HS-5 (cell line): ENCODE measurements around the gene SSH2.

Experiments used
- DNase-seq: peaks from one replicate; pipeline ENCODE4 v3.0.0-alpha.2; 2012; ENCODE audit warnings: low read depth

Gene SSH2

GRCh38 chr17:29611351-29612093 lies 318.5 kb downstream of the SSH2 start:
- DNase-seq: no peak

DNA sequence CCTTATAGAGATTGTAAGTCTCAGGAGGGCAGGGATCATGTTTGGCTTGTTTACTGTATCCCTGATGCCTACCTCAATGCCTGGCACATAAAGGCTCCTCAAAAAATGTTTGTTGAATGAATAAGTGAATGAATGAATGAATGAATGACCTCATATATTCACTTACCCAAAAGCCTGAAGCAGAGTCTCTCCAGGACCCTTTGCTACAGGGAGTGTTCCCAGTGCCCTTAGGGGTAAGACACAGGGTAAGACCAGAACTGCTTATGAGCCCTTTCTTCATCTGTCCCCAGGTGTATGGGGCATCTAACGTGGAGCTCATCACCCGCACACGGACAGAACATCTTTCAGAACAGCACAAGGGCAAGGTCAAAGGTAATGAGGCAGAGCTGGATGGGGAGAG lies 319.6 kb downstream of the SSH2 start:
- no peak for DNase-seq

DNA sequence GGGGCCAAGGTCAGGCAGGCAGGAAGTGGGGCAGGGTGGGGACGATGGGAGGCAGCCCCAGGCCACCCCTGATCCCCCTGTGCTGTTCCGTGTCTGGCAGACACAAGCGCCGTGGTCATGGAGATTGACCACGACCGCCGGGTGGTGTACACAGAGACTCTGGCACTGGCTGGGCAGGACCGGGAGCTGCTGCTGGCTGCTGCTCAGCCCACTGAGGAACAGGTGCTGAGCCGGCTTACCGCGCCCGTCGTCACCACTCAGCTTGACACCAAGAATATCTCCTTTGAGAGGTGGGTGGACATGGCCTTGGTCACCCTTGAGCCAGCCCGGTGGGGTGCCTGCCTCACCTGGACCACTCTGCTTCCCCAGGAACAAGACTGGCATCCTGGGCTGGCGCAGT lies 321.0 kb downstream of the SSH2 start:
- DNase-seq: no peak

- DNase-seq: no peak
Observed at GRCh38 chr17:29607557-29608195, 322.4 kb downstream of the SSH2 start.

DNA sequence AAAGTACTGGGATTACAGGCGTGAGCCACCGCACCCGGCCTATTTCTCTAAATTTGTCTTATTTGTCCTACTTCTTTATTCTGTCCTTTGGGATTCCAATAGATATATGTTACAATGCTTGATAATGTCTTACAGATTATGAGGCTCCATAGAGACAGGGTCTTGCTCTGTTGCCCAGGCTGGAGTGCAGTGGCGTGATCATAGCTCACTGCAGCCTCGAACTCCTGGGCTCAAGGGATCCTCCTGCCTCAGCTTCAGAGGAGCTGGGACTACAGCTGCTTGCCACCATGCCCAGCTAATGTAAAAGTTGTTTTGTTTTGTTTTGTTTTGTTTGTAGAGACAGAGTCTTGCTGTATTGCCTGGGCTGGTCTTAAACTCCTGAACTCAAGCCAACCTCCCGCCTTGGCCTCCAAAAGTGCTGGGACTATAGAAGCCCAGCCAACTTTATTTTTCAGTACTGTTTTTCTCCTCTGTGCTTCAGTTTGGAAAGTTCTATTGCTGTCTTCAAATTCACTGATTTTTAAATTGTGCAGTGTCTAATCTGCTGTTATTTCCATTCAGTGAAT lies 326.8 kb downstream of the SSH2 start:
- DNase-seq: no peak

DNA sequence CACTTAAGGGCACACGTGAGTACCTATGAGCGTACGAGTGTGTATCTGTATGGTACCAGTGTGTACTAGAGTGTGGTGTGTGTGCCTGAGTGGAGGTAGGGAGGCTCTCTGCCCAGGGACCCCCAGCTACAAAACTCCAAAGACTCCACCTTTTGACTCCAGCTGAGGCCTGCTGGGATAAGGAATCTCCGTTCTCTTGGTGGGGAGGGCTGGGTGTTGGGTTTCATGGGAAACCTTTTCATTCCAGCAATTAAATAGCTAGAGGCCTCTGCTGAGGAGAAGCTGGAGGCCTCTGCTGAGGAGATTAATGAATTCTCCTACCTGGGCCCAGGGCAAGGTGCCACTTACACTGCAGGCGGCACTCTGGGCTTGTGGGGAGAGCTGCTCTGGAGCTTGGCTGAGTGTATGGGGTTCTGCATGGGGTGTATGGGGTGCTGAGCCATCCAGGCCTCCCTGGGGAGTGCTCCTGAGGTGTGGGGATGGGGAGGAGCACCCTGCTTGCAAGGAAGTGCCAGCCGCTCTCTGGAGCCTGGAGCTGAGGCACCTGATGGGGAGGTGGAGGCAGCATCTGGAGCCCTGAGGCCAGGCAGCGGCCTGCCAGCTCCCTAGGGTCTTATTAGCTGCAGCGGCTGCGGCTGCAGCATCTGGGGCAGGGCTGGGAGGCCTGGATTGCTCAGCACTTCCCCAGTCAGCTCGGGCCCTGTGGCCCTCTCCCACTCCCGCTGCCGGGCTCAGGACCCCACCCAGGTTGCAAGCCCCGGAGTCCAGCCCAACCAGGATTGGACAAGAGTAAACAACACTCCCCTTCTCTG lies 332.5 kb downstream of the SSH2 start:
- DNase-seq: no peak

GRCh38 chr17:29596811-29597210 lies 333.2 kb downstream of the SSH2 start:
- DNase-seq: no peak

GRCh38 chr17:29595943-29596774 lies 333.9 kb downstream of the SSH2 start:
- DNase-seq: no peak

DNA sequence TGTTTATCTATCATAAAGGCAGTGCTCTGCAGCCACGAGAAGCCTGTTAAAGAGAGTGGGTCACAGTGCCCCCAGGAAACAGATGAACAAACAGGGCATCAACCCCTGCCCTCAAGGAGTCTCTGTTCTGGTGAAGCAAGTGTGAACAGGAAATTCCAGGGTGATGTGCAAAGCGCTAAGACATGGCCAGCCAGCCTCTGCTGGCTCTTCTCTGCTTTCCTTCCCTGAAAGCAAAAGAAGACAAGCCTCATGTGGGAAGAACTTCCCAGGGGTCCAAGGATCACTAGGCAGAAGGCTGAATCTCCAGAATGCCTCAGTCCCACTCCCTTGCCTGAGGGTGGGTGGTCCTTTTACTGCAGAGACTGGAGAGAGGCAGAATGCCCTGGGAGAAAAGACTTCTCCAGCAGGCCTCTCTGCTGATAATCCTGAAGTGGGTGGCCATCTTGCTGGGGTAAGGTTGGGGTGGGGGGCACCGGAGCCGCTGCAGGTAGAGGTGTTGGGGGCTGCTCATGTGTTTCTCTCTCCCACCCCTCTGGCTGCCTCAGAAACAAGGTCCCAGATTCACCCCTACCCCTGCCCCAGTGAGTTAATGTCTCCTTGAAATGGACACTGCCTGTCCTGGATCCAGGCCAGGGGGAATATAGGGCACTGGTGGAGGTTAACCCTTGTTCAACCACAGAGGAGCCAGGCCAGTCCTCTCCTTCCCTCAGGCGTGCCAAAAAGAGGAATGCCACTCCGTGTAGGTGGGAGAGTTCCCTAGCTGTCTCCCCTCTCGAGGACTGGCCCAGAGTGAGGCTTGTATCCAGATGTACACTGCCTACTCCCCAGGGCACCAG lies 334.7 kb downstream of the SSH2 start:
- DNase-seq: no peak

- DNase-seq: no peak
Observed at GRCh38 chr17:29594519-29595090, 335.4 kb downstream of the SSH2 start.

DNA sequence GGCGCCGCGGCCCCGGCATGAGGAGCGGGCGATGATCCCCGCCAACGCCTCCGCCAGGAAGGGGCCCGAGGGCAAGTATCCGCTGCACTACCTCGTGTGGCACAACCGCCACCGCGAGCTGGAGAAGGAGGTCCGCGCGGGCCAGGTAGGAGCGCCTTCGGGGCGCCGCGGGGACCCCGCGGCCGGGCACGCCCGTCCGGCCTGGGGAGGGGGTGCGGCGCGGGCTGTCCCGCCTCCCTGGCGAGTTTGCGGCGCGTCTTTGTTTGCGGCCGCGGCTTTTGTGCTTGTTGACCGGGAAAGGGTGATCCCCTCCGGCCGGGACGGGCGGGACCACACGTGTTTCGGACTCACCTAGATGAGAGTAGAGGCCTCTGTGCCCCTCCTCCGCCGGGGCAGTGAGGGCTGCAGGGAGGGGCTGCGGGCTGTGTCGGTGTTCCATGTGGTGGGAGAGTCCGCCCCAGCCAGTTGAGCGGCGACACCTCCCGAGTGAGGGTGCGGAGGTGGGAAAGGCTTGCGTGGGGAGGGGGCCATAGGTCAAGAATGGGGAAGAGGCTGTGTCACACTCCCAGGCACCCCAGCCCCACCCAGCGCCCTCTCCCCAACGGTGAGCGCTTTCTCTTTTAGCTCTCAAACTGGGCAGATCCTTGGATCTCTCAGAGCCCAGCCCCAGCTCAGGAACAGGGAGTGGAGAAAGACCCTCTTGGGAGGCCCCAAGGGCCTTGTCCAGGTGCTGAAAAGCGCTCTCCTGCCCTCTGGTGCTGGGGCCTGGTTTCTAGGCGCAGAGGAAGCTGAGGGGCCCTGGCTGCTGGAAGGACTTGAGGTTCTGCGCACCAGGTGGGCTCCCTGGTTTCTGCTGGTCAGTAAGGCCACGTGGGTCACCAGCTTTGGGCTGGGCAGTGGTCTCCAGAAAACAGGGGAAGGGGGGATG lies 336.2 kb downstream of the SSH2 start:
- DNase-seq: no peak

GRCh38 chr17:29592850-29593551 lies 337.0 kb downstream of the SSH2 start, which contains the start of gene ANKRD13B:
ANKRD13B (plus strand) TSS chr17:29593132; CDS start chr17:29593622, 490 bp downstream.
- no peak for DNase-seq

GRCh38 chr17:29591737-29592608 lies 338.1 kb downstream of the SSH2 start:
- DNase-seq: no peak

- no peak for DNase-seq
Observed at GRCh38 chr17:29591146-29591736, 338.8 kb downstream of the SSH2 start.

- DNase-seq: no peak
Observed at GRCh38 chr17:29590411-29591145, 339.4 kb downstream of the SSH2 start.
